Parathyroid adenoma (tissue), 2 donors: Measurements from ENCODE around the gene BAHCC1.
A peak's percentile ranks its signal among the peaks of the same experiment; 100 is the strongest.

ENCODE experiments used
- H2AFZ ChIP-seq: fragments of 300-600 bp; sonication (generic); one replicate; pipeline ENCODE4 v1.7.0; 2017; ENCODE audit warnings: antibody characterized with exemption, mild to moderate bottlenecking
- H3K27ac ChIP-seq: fragments of 300-600 bp; sonication (generic); one replicate; pipeline ENCODE4 v1.7.0; 2017
- H3K27me3 ChIP-seq: fragments of 300-600 bp; sonication (generic); one replicate; pipeline ENCODE4 v1.7.0; 2017; ENCODE audit warnings: low read length; ENCODE audit not compliant: control insufficient read depth, insufficient read depth
- H3K36me3 ChIP-seq: fragments of 300-600 bp; sonication (generic); one replicate; pipeline ENCODE4 v1.7.0; 2017; ENCODE audit warnings: low read length; ENCODE audit not compliant: control insufficient read depth, insufficient read depth
- H3K4me1 ChIP-seq: fragments of 300-600 bp; sonication (generic); one replicate; pipeline ENCODE4 v1.7.0; 2017; ENCODE audit warnings: control low read depth
- H3K4me2 ChIP-seq: fragments of 300-600 bp; sonication (generic); one replicate; pipeline ENCODE4 v1.7.0; 2017; ENCODE audit warnings: low read length
- H3K4me3 ChIP-seq: fragments of 300-600 bp; sonication (generic); one replicate; pipeline ENCODE4 v1.7.0; 2017; ENCODE audit warnings: low read depth, low read length
- H3K79me2 ChIP-seq: fragments of 300-600 bp; sonication (generic); one replicate; pipeline ENCODE4 v1.7.0; 2017; ENCODE audit warnings: control low read depth
- H3K9ac ChIP-seq: fragments of 300-600 bp; sonication (generic); one replicate; pipeline ENCODE4 v1.7.0; 2017; ENCODE audit warnings: mild to moderate bottlenecking
- H3K9me3 ChIP-seq: fragments of 300-600 bp; sonication (generic); one replicate; pipeline ENCODE4 v1.7.0; 2017; ENCODE audit warnings: low read length; ENCODE audit not compliant: control insufficient read depth
- CTCF ChIP-seq: fragments of 300-600 bp; sonication (generic); IDR thresholded peaks from one replicate; pipeline ENCODE4 v1.7.0; 2017; ENCODE audit warnings: antibody characterized with exemption, mild to moderate bottlenecking
- donor health status: primary hyperparathyroidism.

Gene BAHCC1

GRCh38 chr17:81396278-81396721 lies 1.0 kb downstream of the BAHCC1 start:
- Histone ChIP-seq H3K4me1 (peaks cover 20% of the 10 kb centered on the region), H3K9ac (peak overlapping the region; percentile 93), H3K9me3 (no peaks in the 10 kb centered on the region), H3K4me2 (peak overlapping the region; percentile 81), H3K36me3 (no peaks in the 10 kb centered on the region), H3K4me3 (peak overlapping the region; percentile 81), H2AFZ (peak overlapping the region; percentile 75), H3K27ac (peak overlapping the region; percentile 93), H3K79me2 (peaks cover 24% of the 10 kb centered on the region), H3K27me3 (no peaks in the 10 kb centered on the region)
- TF ChIP-seq CTCF, result no peak

- H3K4me2 ChIP-seq, result peak overlapping the region; percentile 81
- H3K79me2 ChIP-seq, result peaks cover 29% of the 10 kb centered on the region
- H3K36me3 ChIP-seq, result no peaks in the 10 kb centered on the region
- peak overlapping the region; percentile 75 for H2AFZ ChIP-seq
- H3K27ac ChIP-seq, result peak overlapping the region; percentile 93
- H3K4me1 ChIP-seq, result peaks cover 15% of the 10 kb centered on the region
- no peaks in the 10 kb centered on the region for H3K27me3 ChIP-seq
- no peaks in the 10 kb centered on the region for H3K9me3 ChIP-seq
- H3K4me3 ChIP-seq, result peak overlapping the region; percentile 81
- TF ChIP-seq CTCF, result no peak
- peak overlapping the region; percentile 93 for H3K9ac ChIP-seq
Measured at GRCh38 chr17:81396722-81397313, 1.6 kb downstream of the BAHCC1 start.

GRCh38 chr17:81397314-81398175 lies 2.3 kb downstream of the BAHCC1 start:
- peak overlapping the region; percentile 81 for H3K4me2 ChIP-seq
- peaks cover 11% of the 10 kb centered on the region for H3K4me1 ChIP-seq
- peak overlapping the region; percentile 75 for H2AFZ ChIP-seq
- peak overlapping the region; percentile 81 for H3K4me3 ChIP-seq
- peak overlapping the region; percentile 93 for H3K27ac ChIP-seq
- peak; percentile 34 for TF ChIP-seq CTCF
- H3K79me2 ChIP-seq, result peaks cover 30% of the 10 kb centered on the region
- peak overlapping the region; percentile 93 for H3K9ac ChIP-seq
- H3K9me3 ChIP-seq, result no peaks in the 10 kb centered on the region
- H3K27me3 ChIP-seq, result no peaks in the 10 kb centered on the region
- H3K36me3 ChIP-seq, result no peaks in the 10 kb centered on the region

- H3K4me3 ChIP-seq, result peak overlapping the region; percentile 81
- no peak overlapping the region for H3K9ac ChIP-seq
- H3K4me1 ChIP-seq, result peaks cover 11% of the 10 kb centered on the region
- no peaks in the 10 kb centered on the region for H3K9me3 ChIP-seq
- TF ChIP-seq CTCF, result no peak
- H2AFZ ChIP-seq, result peak overlapping the region; percentile 51
- peaks cover 33% of the 10 kb centered on the region for H3K79me2 ChIP-seq
- peak overlapping the region; percentile 93 for H3K27ac ChIP-seq
- no peaks in the 10 kb centered on the region for H3K27me3 ChIP-seq
- H3K4me2 ChIP-seq, result peak overlapping the region; percentile 81
- H3K36me3 ChIP-seq, result no peaks in the 10 kb centered on the region
Measured at GRCh38 chr17:81398176-81398831, 3.0 kb downstream of the BAHCC1 start.
